K562 (cell line): ENCODE results near the gene TRIM27. TPM values are rescaled to one million over a fixed set of nuclear protein-coding genes. Genes with fewer than 3 reads are reported as not detected.
A peak's percentile ranks its signal among the peaks of the same experiment; 100 is the strongest.

Experiments used
- ARID4B ChIP-seq: sonication (generic); formaldehyde crosslinking; IDR thresholded peaks from 2 replicates; pipeline ENCODE4 v1.8.0; 2022; ENCODE audit warnings: mild to moderate bottlenecking, missing genetic modification reagents
- ATF3 ChIP-seq, 2 experiments: fragments of 450-650 bp in 1 of 2; sonication (generic) in 1 of 2; formaldehyde crosslinking in 1 of 2; IDR thresholded peaks in 1 of 2; conservative IDR thresholded peaks in 1 of 2; 2 replicates each; pipeline versions ENCODE4 v1.6.1 to v1.8.1; 2016 to 2023; ENCODE audit warnings: mild to moderate bottlenecking in 2 of 2, moderate library complexity in 2 of 2, inconsistent platforms in 1 of 2, missing genetic modification reagents in 1 of 2
- JUNB ChIP-seq: fragments of 450-650 bp; formaldehyde crosslinking; conservative IDR thresholded peaks from 2 replicates; pipeline ENCODE4 v1.4.0; 2020; ENCODE audit warnings: mild to moderate bottlenecking
- MCM2 ChIP-seq: fragments of 450-650 bp; IDR thresholded peaks from 2 replicates; pipeline ENCODE4 v1.6.1; 2017; ENCODE audit warnings: low read depth, mild to moderate bottlenecking
- MGA ChIP-seq: fragments of 450-650 bp; IDR thresholded peaks from 2 replicates; pipeline ENCODE4 v1.6.1; 2016; ENCODE audit warnings: mild to moderate bottlenecking, moderate library complexity
- MTA3 ChIP-seq: fragments of 450-650 bp; formaldehyde crosslinking; IDR thresholded peaks from 2 replicates; pipeline ENCODE4 v1.6.1; 2017; ENCODE audit warnings: mild to moderate bottlenecking, borderline replicate concordance
- NFXL1 ChIP-seq: fragments of 450-650 bp; formaldehyde crosslinking; IDR thresholded peaks from 2 replicates; pipeline ENCODE4 v1.4.0; 2021; ENCODE audit warnings: mild to moderate bottlenecking
- STAG1 ChIP-seq: sonication (generic); formaldehyde crosslinking; IDR thresholded peaks from 2 replicates; pipeline ENCODE4 v1.5.0; 2020; ENCODE audit warnings: missing genetic modification reagents, borderline replicate concordance
- TAF9B ChIP-seq: fragments of 450-650 bp; IDR thresholded peaks from 2 replicates; pipeline ENCODE4 v1.6.1; 2018; ENCODE audit warnings: mild to moderate bottlenecking; ENCODE audit not compliant: partially characterized antibody
- ZNF224 ChIP-seq: sonication (generic); formaldehyde crosslinking; IDR thresholded peaks from 2 replicates; pipeline ENCODE4 v1.8.0; 2022; ENCODE audit warnings: mild to moderate bottlenecking, missing genetic modification reagents
- ZNF41 ChIP-seq: fragments of 250-450 bp; sonication (Bioruptor Pico); conservative IDR thresholded peaks from 2 replicates; pipeline ENCODE4 v1.4.0; 2020; ENCODE audit warnings: mild to moderate bottlenecking
- ZNF77 ChIP-seq: fragments of 250-450 bp; sonication (Bioruptor Pico); IDR thresholded peaks from 2 replicates; pipeline ENCODE4 v1.5.0; 2020
- polyA plus RNA-seq, 8 experiments: library from polyadenylated mRNA; depleted of rRNA in 4 of 8; stranded (reverse) in 5 of 8; unstranded in 3 of 8; fragments of >200 nt; fragmentation: Nextera tagmentation in 2 of 8; fragmentation: Illumina TruSeq in 1 of 8; extraction: Ambion mirVana in 2 of 8; extraction: Trizol in 1 of 8; gene quantifications; 2 replicates each; pipeline versions ENCODE4 v1.2.1 to v1.2.3, GENCODE V29; 2011 to 2014; ENCODE audit warnings: inconsistent platforms in 1 of 8, missing spikeins in 1 of 8
- total RNA-seq, 7 experiments: library from RNA; depleted of rRNA in 6 of 7; stranded (reverse); fragments of >200 nt in 6 of 7; fragmentation: Illumina TruSeq in 2 of 7; extraction: Trizol in 2 of 7; gene quantifications; 2 replicates each; pipeline versions ENCODE4 v1.2.1 to v1.2.3, GENCODE V29; 2011 to 2021; ENCODE audit warnings: low replicate concordance in 1 of 7

TRIM27 gene
- total and polyA plus RNA-seq, 9 of the 15 experiments (the other 6 are each of a cell fraction or from before 2014, with no cell fraction given), result 37.7 to 235 (median 122) TPM

GRCh38 chr6:28956331-28956730, 32.5 kb upstream of the TRIM27 start (continued):
- TF ChIP-seq MGA (no peak), JUNB (CRISPR knock-in tag) (no peak), NFXL1 (CRISPR knock-in tag) (no peak), ZNF77 (CRISPR knock-in tag) (no peak), ZNF224 (CRISPR knock-in tag) (no peak), MTA3 (no peak), STAG1 (CRISPR knock-in tag) (no peak), TAF9B (peak; percentile 18), ARID4B (no peak), ZNF41 (CRISPR knock-in tag) (no peak), MCM2 (no peak), ATF3 (IDR thresholded peaks at IDR 0.05) (no peak), ATF3 (CRISPR knock-in tag; conservative IDR thresholded peaks at IDR 0.05) (no peak)
